AG09319 (cell line): ENCODE measurements around the gene TDG.
A peak's percentile ranks its signal among the peaks of the same experiment; 100 is the strongest.
"Not testable (repeated sequence)": the region's sequence is repeated elsewhere in the genome, so short reads cannot be mapped to it uniquely, and the experiment has no call there.

ENCODE experiments used
- DNase-seq: peaks from one replicate; pipeline ENCODE4 v3.0.0-alpha.2; 2010; ENCODE audit warnings: low read depth; ENCODE audit errors: extremely low read depth
- CTCF ChIP-seq: IDR thresholded peaks from 2 replicates; pipeline ENCODE4 v1.5.1; 2011; ENCODE audit warnings: low read depth, mild to moderate bottlenecking, inconsistent platforms, low read length, moderate library complexity

TDG gene

GRCh38 chr12:104002686-104003085, 37.0 kb downstream of the TDG start:
- no peak for TF ChIP-seq CTCF
- DNase-seq, result no peak

GRCh38 chr12:104003596-104003995, 37.9 kb downstream of the TDG start:
- no peak for TF ChIP-seq CTCF
- no peak for DNase-seq

GRCh38 chr12:104006929-104007328, 41.3 kb downstream of the TDG start:
- DNase-seq, result no peak
- TF ChIP-seq CTCF, result no peak

GRCh38 chr12:104010121-104010520, 44.4 kb downstream of the TDG start:
- no peak for TF ChIP-seq CTCF

GRCh38 chr12:104010606-104011169, 45.0 kb downstream of the TDG start:
- no peak for TF ChIP-seq CTCF
- DNase-seq, result no peak

More at GRCh38 chr12:104010121-104010520, 44.4 kb downstream of the TDG start:
- DNase-seq, result no peak

GRCh38 chr12:104011253-104011652, 45.6 kb downstream of the TDG start:
- no peak for TF ChIP-seq CTCF

GRCh38 chr12:104012331-104012730, 46.7 kb downstream of the TDG start:
- no peak for TF ChIP-seq CTCF
- no peak for DNase-seq

More at GRCh38 chr12:104011253-104011652, 45.6 kb downstream of the TDG start:
- DNase-seq, result peak; percentile 75

- not testable (repeated sequence) for DNase-seq
These were observed 56.2 kb downstream of the TDG start for GRCh38 chr12:104021862-104022261.
